Measurements from ENCODE around the gene CYBC1. TPM values are rescaled to one million over a fixed set of nuclear protein-coding genes. Genes with fewer than 3 reads are reported as not detected.
A peak's percentile ranks its signal among the peaks of the same experiment; 100 is the strongest.
"Not testable (repeated sequence)": the region's sequence is repeated elsewhere in the genome, so short reads cannot be mapped to it uniquely, and the experiment has no call there.

CYBC1 gene
- total RNA-seq, 2 experiments from 2014 or later = 220 to 247 TPM

- CTCF ChIA-PET; H3K9me3 Mint-ChIP-seq (ENCODE audit: insufficient read depth); H3K27me3 Mint-ChIP-seq (ENCODE audit: low read depth); ATAC-seq; H3K4me3 Mint-ChIP-seq; H3K27ac Mint-ChIP-seq; DNase-seq; POLR2A ChIA-PET: not testable (repeated sequence)
- Mint-ChIP-seq H3K36me3 (ENCODE audit: low read depth) (peaks cover 11% of the 10 kb centered on the region), H3K4me1 (ENCODE audit: low read depth) (peaks cover 20% of the 10 kb centered on the region)
Measured at GRCh38 chr17:82412081-82412480, 38.5 kb downstream of the CYBC1 start.

- CTCF ChIA-PET = interaction anchor here (2.3 kb wide), 1 partner anchor 61 kb away, joined by 8 read pairs; no protein-coding TSS in a partner anchor
- H3K27me3 Mint-ChIP-seq (ENCODE audit: low read depth) = no peaks in the 10 kb centered on the region
- peaks cover 11% of the 10 kb centered on the region for H3K36me3 Mint-ChIP-seq (ENCODE audit: low read depth)
- DNase-seq = no peak
- no peak overlapping the region for H3K27ac Mint-ChIP-seq
- H3K9me3 Mint-ChIP-seq (ENCODE audit: insufficient read depth) = no peaks in the 10 kb centered on the region
- ATAC-seq = no peak
- peaks cover 20% of the 10 kb centered on the region for H3K4me1 Mint-ChIP-seq (ENCODE audit: low read depth)
- no peak overlapping the region for H3K4me3 Mint-ChIP-seq
- POLR2A ChIA-PET = no interaction called here
Measured at GRCh38 chr17:82411396-82412053, 39.0 kb downstream of the CYBC1 start.

- POLR2A ChIA-PET = no interaction called here
- no peak overlapping the region for H3K4me3 Mint-ChIP-seq
- peaks cover 13% of the 10 kb centered on the region for H3K36me3 Mint-ChIP-seq (ENCODE audit: low read depth)
- H3K4me1 Mint-ChIP-seq (ENCODE audit: low read depth) = peaks cover 19% of the 10 kb centered on the region
- CTCF ChIA-PET = interaction anchor here (1.1 to 2.3 kb wide), 2 partner anchors 57 to 60 kb away, joined by 3 to 8 read pairs; no protein-coding TSS in a partner anchor
- no peak overlapping the region for H3K27ac Mint-ChIP-seq
- H3K9me3 Mint-ChIP-seq (ENCODE audit: insufficient read depth) = no peaks in the 10 kb centered on the region
- ATAC-seq (no peak), DNase-seq (no peak)
- no peaks in the 10 kb centered on the region for H3K27me3 Mint-ChIP-seq (ENCODE audit: low read depth)
Measured at GRCh38 chr17:82410014-82410716, 40.4 kb downstream of the CYBC1 start.

- POLR2A ChIA-PET = no interaction called here
Measured at GRCh38 chr17:82408938-82409318, 41.6 kb downstream of the CYBC1 start.

GRCh38 chr17:82408288-82408937 is 42.1 kb downstream of the CYBC1 start:
- Mint-ChIP-seq H3K27me3 (ENCODE audit: low read depth) (no peaks in the 10 kb centered on the region), H3K36me3 (ENCODE audit: low read depth) (peaks cover 12% of the 10 kb centered on the region), H3K4me3 (no peak overlapping the region), H3K4me1 (ENCODE audit: low read depth) (peaks cover 11% of the 10 kb centered on the region), H3K9me3 (ENCODE audit: insufficient read depth) (no peaks in the 10 kb centered on the region), H3K27ac (no peak overlapping the region)
- CTCF ChIA-PET = no interaction called here
- POLR2A ChIA-PET = no interaction called here
- ATAC-seq (no peak), DNase-seq (no peak)

More at GRCh38 chr17:82408938-82409318, 41.6 kb downstream of the CYBC1 start:
- no peaks in the 10 kb centered on the region for H3K9me3 Mint-ChIP-seq (ENCODE audit: insufficient read depth)
- H3K36me3 Mint-ChIP-seq (ENCODE audit: low read depth) = peaks cover 9% of the 10 kb centered on the region
- H3K4me1 Mint-ChIP-seq (ENCODE audit: low read depth) = peaks cover 11% of the 10 kb centered on the region
- H3K4me3 Mint-ChIP-seq = no peak overlapping the region
- ATAC-seq = no peak
- DNase-seq = no peak
- H3K27ac Mint-ChIP-seq = no peak overlapping the region
- no peaks in the 10 kb centered on the region for H3K27me3 Mint-ChIP-seq (ENCODE audit: low read depth)
- CTCF ChIA-PET = no interaction called here

DNA sequence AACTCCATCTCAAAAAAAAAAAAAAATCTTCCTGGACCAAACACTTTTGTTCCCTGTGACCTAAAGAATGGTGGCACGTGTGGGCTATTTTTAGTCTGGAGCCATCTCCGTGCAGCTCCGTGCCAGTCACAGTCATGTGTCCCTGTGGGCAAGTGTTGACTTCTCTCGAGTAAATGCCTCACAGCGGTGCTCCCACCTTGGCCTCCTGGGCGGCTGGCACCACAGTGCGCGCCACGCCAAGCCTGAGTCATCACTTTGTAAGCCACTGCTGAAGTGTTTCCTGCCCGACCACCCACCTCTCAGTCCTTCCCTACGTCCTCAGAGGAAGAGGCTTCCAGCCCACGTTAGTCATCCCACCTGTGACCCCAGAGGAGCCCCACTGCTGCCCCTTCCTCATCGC is 43.3 kb downstream of the CYBC1 start:
- no peak for ATAC-seq
- Mint-ChIP-seq H3K27me3 (ENCODE audit: low read depth) (no peaks in the 10 kb centered on the region), H3K4me3 (no peak overlapping the region), H3K27ac (peak overlapping the region; percentile 52), H3K4me1 (ENCODE audit: low read depth) (peaks cover 11% of the 10 kb centered on the region), H3K9me3 (ENCODE audit: insufficient read depth) (no peaks in the 10 kb centered on the region), H3K36me3 (ENCODE audit: low read depth) (peaks cover 13% of the 10 kb centered on the region)
- no peak for DNase-seq
- ChIA-PET CTCF (interaction anchor here (1.3 kb wide), 1 partner anchor 369 kb away, joined by 3 read pairs; the partner anchor contains the start of gene DCXR), POLR2A (no interaction called here)

DNA sequence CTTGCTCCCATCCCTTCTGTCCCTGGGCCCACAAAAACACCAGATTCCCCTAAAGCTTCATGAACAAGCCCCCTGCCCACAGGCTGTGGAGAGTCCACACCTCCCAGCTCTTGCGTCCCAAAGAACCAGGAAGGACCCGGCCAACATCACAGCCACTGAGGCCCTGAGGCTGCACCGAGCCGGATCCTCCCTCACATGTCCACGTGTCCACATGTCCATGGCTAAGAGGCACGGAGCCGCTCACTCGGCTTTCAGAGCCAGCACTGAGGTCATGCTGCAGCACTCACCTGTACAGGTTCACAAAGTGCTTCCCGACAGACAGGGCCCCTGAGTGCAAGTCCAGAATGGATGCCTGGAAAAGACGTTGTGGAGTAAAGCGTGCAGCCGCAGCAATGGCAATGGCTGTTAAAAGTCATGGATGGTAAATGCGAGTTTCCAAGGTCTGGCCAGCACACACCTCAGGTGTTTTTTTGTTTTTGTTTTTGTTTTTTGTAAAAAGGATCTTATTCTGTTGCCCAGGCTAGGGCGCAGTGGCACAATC is 44.4 kb downstream of the CYBC1 start:
- H3K27me3 Mint-ChIP-seq (ENCODE audit: low read depth) = no peaks in the 10 kb centered on the region
- no peak for ATAC-seq
- H3K9me3 Mint-ChIP-seq (ENCODE audit: insufficient read depth) = no peaks in the 10 kb centered on the region
- DNase-seq = no peak
- ChIA-PET POLR2A (no interaction called here), CTCF (interaction anchor here (1.3 kb wide), 1 partner anchor 53 kb away, joined by 3 read pairs; no protein-coding TSS in a partner anchor)
- peaks cover 18% of the 10 kb centered on the region for H3K4me1 Mint-ChIP-seq (ENCODE audit: low read depth)
- H3K27ac Mint-ChIP-seq = no peak overlapping the region
- peaks cover 17% of the 10 kb centered on the region for H3K36me3 Mint-ChIP-seq (ENCODE audit: low read depth)
- H3K4me3 Mint-ChIP-seq = no peak overlapping the region

- no peak for ATAC-seq
- no peak for DNase-seq
- H3K9me3 Mint-ChIP-seq (ENCODE audit: insufficient read depth) = no peaks in the 10 kb centered on the region
- H3K27me3 Mint-ChIP-seq (ENCODE audit: low read depth) = no peaks in the 10 kb centered on the region
- H3K27ac Mint-ChIP-seq = no peak overlapping the region
- POLR2A ChIA-PET = no interaction called here
- peaks cover 27% of the 10 kb centered on the region for H3K4me1 Mint-ChIP-seq (ENCODE audit: low read depth)
- H3K4me3 Mint-ChIP-seq = no peak overlapping the region
- CTCF ChIA-PET = no interaction called here
- peaks cover 22% of the 10 kb centered on the region for H3K36me3 Mint-ChIP-seq (ENCODE audit: low read depth)
Measured at GRCh38 chr17:82405051-82405450, 45.5 kb downstream of the CYBC1 start.

- peaks cover 30% of the 10 kb centered on the region for H3K4me1 Mint-ChIP-seq (ENCODE audit: low read depth)
Measured at GRCh38 chr17:82403662-82404660, 46.6 kb downstream of the CYBC1 start.

DNA sequence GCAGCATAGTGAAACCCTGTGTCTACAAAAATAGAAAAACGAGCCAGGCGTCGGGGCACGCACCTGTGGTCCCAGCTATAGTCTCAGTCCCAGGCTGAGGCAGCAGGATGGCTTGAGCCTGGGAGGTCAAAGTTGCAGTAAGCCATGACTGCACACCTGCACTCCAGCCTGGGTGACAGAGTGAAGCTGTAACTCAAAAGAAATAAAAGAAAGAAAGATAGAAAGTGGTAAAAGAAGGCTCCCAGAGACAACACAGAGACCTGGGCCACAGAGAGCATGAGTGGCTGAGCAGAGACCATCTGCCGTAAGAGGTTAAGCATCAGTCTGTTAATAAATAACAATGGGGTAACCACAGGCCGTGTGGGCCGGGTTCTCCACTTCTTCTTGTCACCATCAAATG is 47.7 kb downstream of the CYBC1 start:
- Mint-ChIP-seq H3K4me3 (no peak overlapping the region), H3K36me3 (ENCODE audit: low read depth) (peaks cover 23% of the 10 kb centered on the region), H3K9me3 (ENCODE audit: insufficient read depth) (no peaks in the 10 kb centered on the region), H3K4me1 (ENCODE audit: low read depth) (peaks cover 27% of the 10 kb centered on the region), H3K27me3 (ENCODE audit: low read depth) (no peaks in the 10 kb centered on the region), H3K27ac (no peak overlapping the region)
- ATAC-seq (no peak), DNase-seq (no peak)
- ChIA-PET CTCF (no interaction called here), POLR2A (no interaction called here)

More at GRCh38 chr17:82403662-82404660, 46.6 kb downstream of the CYBC1 start:
- Mint-ChIP-seq H3K36me3 (ENCODE audit: low read depth) (peaks cover 23% of the 10 kb centered on the region), H3K27ac (no peak overlapping the region), H3K9me3 (ENCODE audit: insufficient read depth) (no peaks in the 10 kb centered on the region), H3K4me3 (no peak overlapping the region), H3K27me3 (ENCODE audit: low read depth) (no peaks in the 10 kb centered on the region)
- CTCF ChIA-PET = no interaction called here
- no peak for ATAC-seq
- POLR2A ChIA-PET = no interaction called here
- DNase-seq = no peak

GRCh38 chr17:82400830-82401229 is 49.7 kb downstream of the CYBC1 start:
- DNase-seq (peak; percentile 79), ATAC-seq (peak; percentile 95)
- Mint-ChIP-seq H3K9me3 (ENCODE audit: insufficient read depth) (no peaks in the 10 kb centered on the region), H3K36me3 (ENCODE audit: low read depth) (peaks cover 20% of the 10 kb centered on the region), H3K27ac (peak overlapping the region; percentile 86), H3K4me1 (ENCODE audit: low read depth) (peaks cover 19% of the 10 kb centered on the region), H3K27me3 (ENCODE audit: low read depth) (no peaks in the 10 kb centered on the region), H3K4me3 (peak overlapping the region; percentile 66)
- POLR2A ChIA-PET = no interaction called here
- CTCF ChIA-PET = interaction anchor here (0.7 to 1.9 kb wide), 2 partner anchors 44 to 50 kb away, joined by 3 to 5 read pairs; no protein-coding TSS in a partner anchor
